ENCODE data around the gene MTFR2. TPM values are rescaled to one million over a fixed set of nuclear protein-coding genes. Genes with fewer than 3 reads are reported as not detected.

MTFR2 gene
- total RNA-seq, 2 experiments from 2014 or later, result 1.1 to 1.2 TPM

GRCh38 chr6:136284909-136285308, 34.8 kb upstream of the MTFR2 start:
- H3K4me1 ChIP-seq (ENCODE audit: insufficient read depth, low read length), result peaks cover 42% of the 10 kb centered on the region
- peak overlapping the region in 1 of 2 donors; percentile 9 for H3K27ac ChIP-seq (ENCODE audit: low read depth in 1 of 2, low read length in 2 of 2)
- H3K36me3 ChIP-seq (ENCODE audit: insufficient read depth, low read length), result peaks cover 27% of the 10 kb centered on the region
- no peak for ATAC-seq (ENCODE audit: poor library complexity)
- H3K9me3 ChIP-seq (ENCODE audit: control insufficient read depth in 1 of 2, insufficient read depth in 1 of 2, low read length in 2 of 2), result no peaks in the 10 kb centered on the region
- peak in 3 of 14 experiments; percentile 19 to 60 (median 47) for DNase-seq
- peaks cover 80% of the 10 kb centered on the region for H3K36me3 Mint-ChIP-seq (ENCODE audit: low read depth)
- peak overlapping the region; percentile 4 for H3K4me3 ChIP-seq (ENCODE audit: low read length)
- ChIA-PET POLR2A (interaction anchor here (6.9 kb wide), 1 partner anchor 35 kb away, joined by 208 read pairs; the partner anchor contains the start of gene MTFR2), CTCF (interaction anchor here (4.0 kb wide), 1 partner anchor 32 kb away, joined by 26 read pairs; no protein-coding TSS in a partner anchor)
- no peaks in the 10 kb centered on the region for H3K9me3 Mint-ChIP-seq
- peaks cover 83% of the 10 kb centered on the region for H3K4me1 Mint-ChIP-seq (ENCODE audit: low read depth)
- H3K27ac Mint-ChIP-seq, result peak overlapping the region; percentile 82
- TF ChIP-seq CTCF (IDR thresholded peaks at IDR 0.05), result no peak
- intact Hi-C loops (cut with DNase I, micrococcal nuclease), result loop anchor here (5.0 to 10.0 kb wide), 5 partner anchors 32 to 788 kb away; partner anchors contain the start of genes MAP3K5 (in 2 of the 2), AHI1 (in 1 of the 2) and PEX7 (in 1 of the 2)
- peaks cover 3% of the 10 kb centered on the region for H3K27me3 Mint-ChIP-seq
- H3K4me3 Mint-ChIP-seq, result peak overlapping the region; percentile 72
- H3K27me3 ChIP-seq (ENCODE audit: control insufficient read depth in 1 of 2, insufficient read depth in 2 of 2, low read length in 2 of 2), result no peaks in the 10 kb centered on the region

- Mint-ChIP-seq H3K4me3 (peak overlapping the region; percentile 78), H3K36me3 (ENCODE audit: low read depth) (peaks cover 82% of the 10 kb centered on the region), H3K27ac (peak overlapping the region; percentile 60), H3K9me3 (no peaks in the 10 kb centered on the region), H3K27me3 (no peaks in the 10 kb centered on the region), H3K4me1 (ENCODE audit: low read depth) (peaks cover 91% of the 10 kb centered on the region)
- ChIA-PET CTCF (interaction anchor here (0.5 kb wide), 1 partner anchor 35 kb away, joined by 5 read pairs; no protein-coding TSS in a partner anchor), POLR2A (interaction anchor here (1.5 to 1.6 kb wide), 2 partner anchors 14 to 33 kb away, joined by 4 to 5 read pairs; partner anchors contain the start of gene MTFR2)
- H3K4me1 ChIP-seq (ENCODE audit: insufficient read depth, low read length), result peaks cover 39% of the 10 kb centered on the region
- ATAC-seq (ENCODE audit: poor library complexity) (no peak), DNase-seq (no peak)
- intact Hi-C loops (cut with DNase I, micrococcal nuclease), result loop anchor here (5.0 to 10.0 kb wide), 4 partner anchors 34 to 542 kb away; partner anchors contain the start of genes MAP3K5 (in 2 of the 2) and PEX7 (in 1 of the 2)
- no peak for TF ChIP-seq CTCF (IDR thresholded peaks at IDR 0.05)
- H3K9me3 ChIP-seq (ENCODE audit: control insufficient read depth in 1 of 2, insufficient read depth in 1 of 2, low read length in 2 of 2), result no peaks in the 10 kb centered on the region
- H3K27me3 ChIP-seq (ENCODE audit: control insufficient read depth in 1 of 2, insufficient read depth in 2 of 2, low read length in 2 of 2), result no peaks in the 10 kb centered on the region
- peak overlapping the region; percentile 13 for H3K4me3 ChIP-seq (ENCODE audit: low read length)
- no peak overlapping the region for H3K27ac ChIP-seq (ENCODE audit: low read depth in 1 of 2, low read length in 2 of 2)
- H3K36me3 ChIP-seq (ENCODE audit: insufficient read depth, low read length), result peaks cover 44% of the 10 kb centered on the region
Measured at GRCh38 chr6:136282906-136283305, 32.8 kb upstream of the MTFR2 start.

GRCh38 chr6:136280032-136280609, 30.0 kb upstream of the MTFR2 start:
- H3K4me1 Mint-ChIP-seq (ENCODE audit: low read depth), result peaks cover 82% of the 10 kb centered on the region
- no peaks in the 10 kb centered on the region for H3K27me3 ChIP-seq (ENCODE audit: control insufficient read depth in 1 of 2, insufficient read depth in 2 of 2, low read length in 2 of 2)
- H3K27me3 Mint-ChIP-seq, result no peaks in the 10 kb centered on the region
- TF ChIP-seq CTCF (IDR thresholded peaks at IDR 0.05), result no peak
- H3K4me1 ChIP-seq (ENCODE audit: insufficient read depth, low read length), result peaks cover 15% of the 10 kb centered on the region
- peaks cover 62% of the 10 kb centered on the region for H3K36me3 ChIP-seq (ENCODE audit: insufficient read depth, low read length)
- intact Hi-C loops (cut with DNase I, micrococcal nuclease), result loop anchor here (1.0 to 10.0 kb wide), 6 partner anchors 8 to 545 kb away; partner anchors contain the start of genes MAP3K5 (in 2 of the 2) and PEX7 (in 1 of the 2)
- no peaks in the 10 kb centered on the region for H3K9me3 ChIP-seq (ENCODE audit: control insufficient read depth in 1 of 2, insufficient read depth in 1 of 2, low read length in 2 of 2)
- peak overlapping the region; percentile 5 for H3K4me3 Mint-ChIP-seq
- DNase-seq (no peak), ATAC-seq (ENCODE audit: poor library complexity) (no peak)
- no peaks in the 10 kb centered on the region for H3K9me3 Mint-ChIP-seq
- H3K27ac Mint-ChIP-seq, result peak overlapping the region; percentile 3
- H3K36me3 Mint-ChIP-seq (ENCODE audit: low read depth), result peaks cover 96% of the 10 kb centered on the region
- CTCF ChIA-PET, result interaction anchor here (3.8 kb wide), 1 partner anchor 37 kb away, joined by 14 read pairs; no protein-coding TSS in a partner anchor
- POLR2A ChIA-PET, result interaction anchor here (0.6 to 3.5 kb wide), 2 partner anchors 9 to 30 kb away, joined by 4 to 22 read pairs; partner anchors contain the start of genes BCLAF1 and MTFR2
- H3K4me3 ChIP-seq (ENCODE audit: low read length), result no peak overlapping the region
- no peak overlapping the region for H3K27ac ChIP-seq (ENCODE audit: low read depth in 1 of 2, low read length in 2 of 2)
